Adrenal gland (tissue), 5 donors: ENCODE measurements around the gene C5orf22.

Experiments
- POLR2A ChIP-seq, 2 donors: fragments of 450-650 bp; IDR thresholded peaks; one replicate each; pipeline ENCODE4 v1.6.1; 2017; ENCODE audit warnings: antibody characterized with exemption in 2 of 2, mild to moderate bottlenecking in 2 of 2, moderate library complexity in 1 of 2
- TF ChIP-seq, protein P1 (sequence below), 6 experiments: fragments of 450-650 bp in 4 of 6; fragments of 200-600 bp in 2 of 6; sonication (generic) in 1 of 6; IDR thresholded peaks; 1 replicate in 5 of 6; 2 replicates in 1 of 6; pipeline versions ENCODE4 v1.5.1 to v1.8.0; 2016 to 2021; ENCODE audit warnings: antibody characterized with exemption in 6 of 6, mild to moderate bottlenecking in 2 of 6, moderate library complexity in 1 of 6
- donor health status: DM: no; HTN: no; CAD: no.

DNA sequence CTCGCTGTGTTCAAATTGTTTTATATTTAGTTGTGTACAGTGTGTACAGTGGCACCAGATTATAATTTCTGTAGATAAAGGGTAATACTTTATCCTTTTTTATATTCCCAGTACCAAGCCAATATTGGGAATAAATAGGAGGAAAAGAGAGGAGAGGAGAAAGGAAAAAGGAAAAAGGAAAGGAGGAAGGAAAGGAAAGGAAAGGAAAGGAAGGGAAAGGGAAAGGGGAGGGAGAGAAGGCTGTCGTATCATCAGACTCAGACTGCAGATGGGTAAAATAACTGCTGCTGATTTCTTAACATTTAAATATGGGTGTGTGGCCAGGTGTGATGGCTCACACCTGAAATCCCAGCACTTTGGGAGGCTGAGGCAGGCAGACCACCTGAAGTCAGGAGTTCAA, 51.0 kb downstream of the C5orf22 start:
- TF ChIP-seq, protein P1, sequence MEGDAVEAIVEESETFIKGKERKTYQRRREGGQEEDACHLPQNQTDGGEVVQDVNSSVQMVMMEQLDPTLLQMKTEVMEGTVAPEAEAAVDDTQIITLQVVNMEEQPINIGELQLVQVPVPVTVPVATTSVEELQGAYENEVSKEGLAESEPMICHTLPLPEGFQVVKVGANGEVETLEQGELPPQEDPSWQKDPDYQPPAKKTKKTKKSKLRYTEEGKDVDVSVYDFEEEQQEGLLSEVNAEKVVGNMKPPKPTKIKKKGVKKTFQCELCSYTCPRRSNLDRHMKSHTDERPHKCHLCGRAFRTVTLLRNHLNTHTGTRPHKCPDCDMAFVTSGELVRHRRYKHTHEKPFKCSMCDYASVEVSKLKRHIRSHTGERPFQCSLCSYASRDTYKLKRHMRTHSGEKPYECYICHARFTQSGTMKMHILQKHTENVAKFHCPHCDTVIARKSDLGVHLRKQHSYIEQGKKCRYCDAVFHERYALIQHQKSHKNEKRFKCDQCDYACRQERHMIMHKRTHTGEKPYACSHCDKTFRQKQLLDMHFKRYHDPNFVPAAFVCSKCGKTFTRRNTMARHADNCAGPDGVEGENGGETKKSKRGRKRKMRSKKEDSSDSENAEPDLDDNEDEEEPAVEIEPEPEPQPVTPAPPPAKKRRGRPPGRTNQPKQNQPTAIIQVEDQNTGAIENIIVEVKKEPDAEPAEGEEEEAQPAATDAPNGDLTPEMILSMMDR (IDR thresholded peaks at IDR 0.05): no peak
- no peak for TF ChIP-seq POLR2A (IDR thresholded peaks at IDR 0.05)
